Glomerular visceral epithelial cell (primary cell): ENCODE data around the gene TP53I13.

Experiments used
- DNase-seq: peaks from one replicate; pipeline ENCODE4 v3.0.0-alpha.2; 2016; ENCODE audit errors: extremely low spot score

Gene TP53I13

GRCh38 chr17:29567554-29568330 lies 759 bp upstream of the TP53I13 start:
- DNase-seq = peak; percentile 67

GRCh38 chr17:29569245-29569950 lies 897 bp downstream of the TP53I13 start:
- DNase-seq = no peak

- DNase-seq = no peak
Observed at GRCh38 chr17:29570521-29570920, 2.0 kb downstream of the TP53I13 start.

GRCh38 chr17:29571486-29571882 lies 3.0 kb downstream of the TP53I13 start:
- no peak for DNase-seq

GRCh38 chr17:29571883-29572681 lies 3.6 kb downstream of the TP53I13 start:
- no peak for DNase-seq

GRCh38 chr17:29572691-29573557 lies 4.4 kb downstream of the TP53I13 start:
- DNase-seq = no peak

- DNase-seq = no peak
Observed at GRCh38 chr17:29573558-29573869, 5.0 kb downstream of the TP53I13 start.

- DNase-seq = no peak
Observed at GRCh38 chr17:29573871-29574731, 5.6 kb downstream of the TP53I13 start.

GRCh38 chr17:29574732-29575510 lies 6.4 kb downstream of the TP53I13 start:
- DNase-seq = no peak

- no peak for DNase-seq
Observed at GRCh38 chr17:29575511-29576213, 7.2 kb downstream of the TP53I13 start.

GRCh38 chr17:29576214-29577000 lies 7.9 kb downstream of the TP53I13 start:
- DNase-seq = no peak

GRCh38 chr17:29577001-29577370 lies 8.5 kb downstream of the TP53I13 start:
- no peak for DNase-seq

- no peak for DNase-seq
Observed at GRCh38 chr17:29577385-29578211, 9.1 kb downstream of the TP53I13 start.

GRCh38 chr17:29578626-29579485 lies 10.4 kb downstream of the TP53I13 start:
- no peak for DNase-seq

- DNase-seq = peak; percentile 82
Observed at GRCh38 chr17:29579866-29580771, 11.6 kb downstream of the TP53I13 start.
